Activated CD8-positive, alpha-beta T cell treated with anti-CD3 and anti-CD28 coated beads for 36 hours (primary cell): Measurements from ENCODE around the gene INPP5A. TPM values are rescaled to one million over a fixed set of nuclear protein-coding genes. Genes with fewer than 3 reads are reported as not detected.

Experiments
- ATAC-seq: fragments of 200-7000 bp; cut with Tn5 transposase; one replicate; pipeline ENCODE4 v1.10.0; 2021; ENCODE audit warnings: mild to moderate bottlenecking, moderate library complexity
- CTCF ChIA-PET: fragments of 350-600 bp; sonication (Branson Sonifier 250); formaldehyde crosslinking; loops from one replicate; lab custom pipeline; 2021; ENCODE audit warnings: antibody characterized with exemption; lab: Charles Lee
- POLR2A ChIA-PET: fragments of 350-600 bp; sonication (Branson Sonifier 250); formaldehyde crosslinking; loops from one replicate; lab custom pipeline; 2021; ENCODE audit warnings: antibody characterized with exemption; lab: Charles Lee
- DNase-seq: peaks from one replicate; pipeline ENCODE4 v3.0.0-alpha.2; 2020
- H3K27ac Mint-ChIP-seq: one replicate; pipeline ENCODE4 v1.8.0; 2021; ENCODE audit warnings: mild to moderate bottlenecking, mixed read lengths
- H3K27me3 Mint-ChIP-seq: one replicate; pipeline ENCODE4 v1.8.0; 2021; ENCODE audit warnings: mixed read lengths
- H3K36me3 Mint-ChIP-seq: one replicate; pipeline ENCODE4 v1.8.0; 2021; ENCODE audit warnings: low read depth, mixed read lengths
- H3K4me1 Mint-ChIP-seq: one replicate; pipeline ENCODE4 v1.8.0; 2021; ENCODE audit warnings: low read depth, mixed read lengths
- H3K4me3 Mint-ChIP-seq: one replicate; pipeline ENCODE4 v1.8.0; 2021; ENCODE audit warnings: mild to moderate bottlenecking, moderate library complexity, mixed read lengths
- H3K9me3 Mint-ChIP-seq: one replicate; pipeline ENCODE4 v1.8.0; 2021; ENCODE audit warnings: mixed read lengths
- CTCF ChIP-seq: fragments of 200-600 bp; IDR thresholded peaks from one replicate; pipeline ENCODE4 v1.8.0; 2022; ENCODE audit warnings: antibody characterized with exemption, mild to moderate bottlenecking
- intact Hi-C: fragments of 100-400 bp; cut with micrococcal nuclease; formaldehyde crosslinking; loops from one replicate; pipeline ENCODE4 v1.10.0; 2022
- total RNA-seq, 2 experiments: library from RNA; stranded (reverse); gene quantifications; one replicate each; pipeline ENCODE4 v1.2.3, GENCODE V29; 2021

INPP5A gene
- total RNA-seq, 2 experiments from 2014 or later: 9.6 to 10.4 TPM

GRCh38 chr10:132540456-132540855 is 2.9 kb downstream of the INPP5A start:
- peak overlapping the region; percentile 91 for H3K27ac Mint-ChIP-seq
- intact Hi-C loops: loop anchor here (5.0 to 10.0 kb wide), 3 partner anchors 37 to 94 kb away; no protein-coding TSS in a partner anchor
- ChIA-PET POLR2A (interaction anchor here (1.7 to 5.3 kb wide), 3 partner anchors 10 to 76 kb away, joined by 6 to 32 read pairs (median 9); no protein-coding TSS in a partner anchor), CTCF (interaction anchor here (1.3 to 4.9 kb wide), 2 partner anchors 11 to 95 kb away, joined by 4 to 34 read pairs; no protein-coding TSS in a partner anchor)
- H3K4me1 Mint-ChIP-seq: peaks cover 71% of the 10 kb centered on the region
- DNase-seq (no peak), ATAC-seq (no peak)
- H3K4me3 Mint-ChIP-seq: peak overlapping the region; percentile 88
- TF ChIP-seq CTCF: no peak
- no peaks in the 10 kb centered on the region for H3K27me3 Mint-ChIP-seq
- peaks cover 4% of the 10 kb centered on the region for H3K36me3 Mint-ChIP-seq
- H3K9me3 Mint-ChIP-seq: no peaks in the 10 kb centered on the region

GRCh38 chr10:132541129-132541528 is 3.5 kb downstream of the INPP5A start:
- TF ChIP-seq CTCF: no peak
- intact Hi-C loops: loop anchor here (5.0 to 10.0 kb wide), 3 partner anchors 36 to 94 kb away; no protein-coding TSS in a partner anchor
- Mint-ChIP-seq H3K36me3 (peaks cover 4% of the 10 kb centered on the region), H3K4me3 (peak overlapping the region; percentile 88), H3K27ac (peak overlapping the region; percentile 71), H3K9me3 (no peaks in the 10 kb centered on the region), H3K27me3 (no peaks in the 10 kb centered on the region), H3K4me1 (peaks cover 73% of the 10 kb centered on the region)
- ATAC-seq: no peak
- POLR2A ChIA-PET: interaction anchor here (5.3 kb wide), 1 partner anchor 9 kb away, joined by 32 read pairs; no protein-coding TSS in a partner anchor
- DNase-seq: no peak
- CTCF ChIA-PET: interaction anchor here (4.9 kb wide), 1 partner anchor 10 kb away, joined by 34 read pairs; no protein-coding TSS in a partner anchor

GRCh38 chr10:132541601-132542011 is 4.0 kb downstream of the INPP5A start:
- peaks cover 70% of the 10 kb centered on the region for H3K4me1 Mint-ChIP-seq
- peak; percentile 47 for DNase-seq

GRCh38 chr10:132542086-132542775 is 4.6 kb downstream of the INPP5A start:
- intact Hi-C loops: loop anchor here (5.0 to 10.0 kb wide), 3 partner anchors 35 to 93 kb away; no protein-coding TSS in a partner anchor
- TF ChIP-seq CTCF: no peak
- no peak for ATAC-seq
- Mint-ChIP-seq H3K4me3 (no peak overlapping the region), H3K27me3 (no peaks in the 10 kb centered on the region), H3K27ac (no peak overlapping the region), H3K4me1 (peaks cover 76% of the 10 kb centered on the region), H3K9me3 (no peaks in the 10 kb centered on the region), H3K36me3 (peaks cover 4% of the 10 kb centered on the region)
- no peak for DNase-seq
- ChIA-PET CTCF (interaction anchor here (1.0 to 4.9 kb wide), 2 partner anchors 9 to 29 kb away, joined by 3 to 34 read pairs; no protein-coding TSS in a partner anchor), POLR2A (interaction anchor here (0.8 to 5.3 kb wide), 2 partner anchors 8 to 29 kb away, joined by 3 to 32 read pairs; no protein-coding TSS in a partner anchor)

More at GRCh38 chr10:132541601-132542011, 4.0 kb downstream of the INPP5A start:
- H3K36me3 Mint-ChIP-seq: peaks cover 4% of the 10 kb centered on the region
- no peaks in the 10 kb centered on the region for H3K9me3 Mint-ChIP-seq
- peak overlapping the region; percentile 71 for H3K27ac Mint-ChIP-seq
- ChIA-PET POLR2A (interaction anchor here (5.3 kb wide), 1 partner anchor 9 kb away, joined by 32 read pairs; no protein-coding TSS in a partner anchor), CTCF (interaction anchor here (1.0 to 4.9 kb wide), 2 partner anchors 9 to 30 kb away, joined by 3 to 34 read pairs; no protein-coding TSS in a partner anchor)
- ATAC-seq: no peak
- intact Hi-C loops: loop anchor here (5.0 to 10.0 kb wide), 3 partner anchors 36 to 93 kb away; no protein-coding TSS in a partner anchor
- no peaks in the 10 kb centered on the region for H3K27me3 Mint-ChIP-seq
- H3K4me3 Mint-ChIP-seq: peak overlapping the region; percentile 47
- no peak for TF ChIP-seq CTCF
